Measurements from ENCODE around the gene RFX2.
"Not testable (repeated sequence)": the region's sequence is repeated elsewhere in the genome, so short reads cannot be mapped to it uniquely, and the experiment has no call there.

The RFX2 gene

GRCh38 chr19:6073858-6074708, 36.2 kb downstream of the RFX2 start:
- no peak for DNase-seq

GRCh38 chr19:6073233-6073632, 37.1 kb downstream of the RFX2 start:
- DNase-seq = not testable (repeated sequence)

- no peak for DNase-seq
These were observed 38.4 kb downstream of the RFX2 start for GRCh38 chr19:6071875-6072274.

- DNase-seq = no peak
These were observed 39.4 kb downstream of the RFX2 start for GRCh38 chr19:6070720-6071485.

- DNase-seq = no peak
These were observed 40.1 kb downstream of the RFX2 start for GRCh38 chr19:6070207-6070681.

GRCh38 chr19:6069268-6069791, 41.0 kb downstream of the RFX2 start:
- peak in 1 of 5 donors; percentile 17 for DNase-seq

GRCh38 chr19:6068711-6069110, 41.6 kb downstream of the RFX2 start:
- DNase-seq = no peak

- no peak for DNase-seq
These were observed 42.3 kb downstream of the RFX2 start for GRCh38 chr19:6067975-6068374.

GRCh38 chr19:6066661-6067646, 43.3 kb downstream of the RFX2 start:
- DNase-seq = peak in 3 of 5 donors; percentile 28 to 45 (median 44)

GRCh38 chr19:6065685-6066374, 44.5 kb downstream of the RFX2 start:
- peak in 3 of 5 donors; percentile 25 to 49 (median 37) for DNase-seq

GRCh38 chr19:6064336-6065073, 45.8 kb downstream of the RFX2 start:
- no peak for DNase-seq

- no peak for DNase-seq
These were observed 46.5 kb downstream of the RFX2 start for GRCh38 chr19:6063576-6064335.

- DNase-seq = no peak
These were observed 47.2 kb downstream of the RFX2 start for GRCh38 chr19:6062961-6063575.

GRCh38 chr19:6062274-6062673, 48.0 kb downstream of the RFX2 start:
- DNase-seq = peak in 2 of 5 donors; percentile 36 to 40

GRCh38 chr19:6061376-6062130, 48.7 kb downstream of the RFX2 start:
- DNase-seq = no peak

GRCh38 chr19:6060600-6061375, 49.5 kb downstream of the RFX2 start:
- peak in 4 of 5 donors; percentile 22 to 49 (median 34) for DNase-seq

GRCh38 chr19:6059988-6060599, 50.2 kb downstream of the RFX2 start:
- no peak for DNase-seq
